NB4 (cell line): Measurements from ENCODE around the gene DTNB.
"Not testable (repeated sequence)": the region's sequence is repeated elsewhere in the genome, so short reads cannot be mapped to it uniquely, and the experiment has no call there.

Experiments used
- DNase-seq: peaks from one replicate; pipeline ENCODE4 v3.0.0; 2010; ENCODE audit warnings: low read depth
- H3K4me3 ChIP-seq: one replicate; pipeline ENCODE4 v1.5.1; 2011; ENCODE audit warnings: mild to moderate bottlenecking, low read depth, low read length, moderate library complexity
- CTCF ChIP-seq: IDR thresholded peaks from one replicate; pipeline ENCODE4 v1.5.1; 2012; ENCODE audit warnings: low read depth, low read length
- MAX ChIP-seq: IDR thresholded peaks from 2 replicates; pipeline ENCODE4 v1.6.1; 2011; ENCODE audit warnings: low read depth, low read length
- MYC ChIP-seq: IDR thresholded peaks from 2 replicates; pipeline ENCODE4 v1.6.1; 2011; ENCODE audit warnings: low read depth, low read length
- POLR2A ChIP-seq: IDR thresholded peaks from 2 replicates; pipeline ENCODE4 v1.6.1; 2011; ENCODE audit warnings: mild to moderate bottlenecking; ENCODE audit not compliant: insufficient read length; ENCODE audit errors: extremely low read depth

Gene DTNB

GRCh38 chr2:25617948-25618646 is 55.3 kb downstream of the DTNB start:
- no peak overlapping the region for H3K4me3 ChIP-seq
- TF ChIP-seq MYC (no peak), MAX (no peak), CTCF (no peak), POLR2A (no peak)
- DNase-seq, result no peak

GRCh38 chr2:25615920-25616319 is 57.5 kb downstream of the DTNB start:
- no peak overlapping the region for H3K4me3 ChIP-seq
- DNase-seq, result no peak
- TF ChIP-seq MYC, result no peak

- no peak for DNase-seq
- no peak overlapping the region for H3K4me3 ChIP-seq
- no peak for TF ChIP-seq MAX
- no peak for TF ChIP-seq MYC
- no peak for TF ChIP-seq CTCF
- no peak for TF ChIP-seq POLR2A
These were observed 58.0 kb downstream of the DTNB start for GRCh38 chr2:25615386-25615785.

- DNase-seq, result no peak
- no peak for TF ChIP-seq MYC
- no peak for TF ChIP-seq POLR2A
- no peak overlapping the region for H3K4me3 ChIP-seq
These were observed 58.7 kb downstream of the DTNB start for GRCh38 chr2:25614711-25615110.

- no peak for DNase-seq
- no peak overlapping the region for H3K4me3 ChIP-seq
- TF ChIP-seq MAX (no peak), CTCF (no peak), POLR2A (no peak), MYC (no peak)
These were observed 64.7 kb downstream of the DTNB start for GRCh38 chr2:25608718-25609117.

- no peak overlapping the region for H3K4me3 ChIP-seq
- TF ChIP-seq MYC (no peak), POLR2A (no peak), MAX (no peak), CTCF (peak; percentile 30)
- peak; percentile 58 for DNase-seq
These were observed 66.5 kb downstream of the DTNB start for GRCh38 chr2:25606892-25607291.

GRCh38 chr2:25602333-25602723 is 71.0 kb downstream of the DTNB start:
- H3K4me3 ChIP-seq, result no peak overlapping the region
- no peak for TF ChIP-seq CTCF
- TF ChIP-seq MAX, result no peak
- TF ChIP-seq MYC, result no peak
- no peak for TF ChIP-seq POLR2A
- DNase-seq, result no peak

- not testable (repeated sequence) for H3K4me3 ChIP-seq, DNase-seq
These were observed 71.6 kb downstream of the DTNB start for GRCh38 chr2:25601711-25602332.
